Lower leg skin (tissue), 3 donors: Measurements from ENCODE around the gene BIN1.

Experiments
- POLR2A ChIP-seq, 2 donors: fragments of 450-650 bp; IDR thresholded peaks; one replicate each; pipeline ENCODE4 v1.6.1; 2016 to 2017; ENCODE audit warnings: antibody characterized with exemption in 2 of 2, mild to moderate bottlenecking in 1 of 2, moderate library complexity in 1 of 2
- TF ChIP-seq, protein P1 (sequence below), 3 donors: fragments of 450-650 bp; IDR thresholded peaks; one replicate each; pipeline ENCODE4 v1.5.1; 2016; ENCODE audit warnings: antibody characterized with exemption in 3 of 3, mild to moderate bottlenecking in 3 of 3, moderate library complexity in 2 of 3

DNA sequence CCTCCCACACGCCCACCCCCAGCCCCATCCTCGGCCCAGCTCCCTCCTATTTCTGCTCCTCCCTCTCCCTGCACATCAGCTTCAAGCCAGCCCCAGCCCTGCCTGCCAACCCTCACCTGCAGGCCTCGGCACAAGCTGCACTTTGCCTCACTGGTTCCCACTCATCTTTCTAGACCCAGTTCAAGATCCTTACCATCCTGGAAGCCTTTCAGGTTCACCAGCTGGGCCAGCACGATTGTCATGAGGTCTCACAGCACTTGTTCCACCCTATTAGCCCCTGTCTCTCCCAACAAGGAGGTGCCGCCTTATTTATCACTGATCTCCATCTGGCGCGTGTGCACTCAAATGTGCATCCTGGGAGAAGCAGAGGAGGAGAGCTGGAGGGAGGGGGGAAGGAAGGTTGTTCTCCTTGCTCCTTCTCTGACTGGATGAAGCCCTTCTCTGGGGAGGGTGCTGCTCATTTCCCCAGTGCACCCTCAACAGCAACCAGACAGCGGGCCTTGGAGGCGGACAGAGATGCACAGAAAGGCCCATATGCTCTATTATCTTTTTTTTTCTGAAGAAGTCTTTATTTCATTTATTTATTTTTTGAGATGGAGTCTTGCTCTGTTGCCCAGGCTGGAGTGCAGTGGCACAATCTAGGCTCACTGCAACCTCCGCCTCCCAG lies 15.5 kb upstream of the BIN1 start:
- no peak for TF ChIP-seq POLR2A (IDR thresholded peaks at IDR 0.05)
- TF ChIP-seq, protein P1, sequence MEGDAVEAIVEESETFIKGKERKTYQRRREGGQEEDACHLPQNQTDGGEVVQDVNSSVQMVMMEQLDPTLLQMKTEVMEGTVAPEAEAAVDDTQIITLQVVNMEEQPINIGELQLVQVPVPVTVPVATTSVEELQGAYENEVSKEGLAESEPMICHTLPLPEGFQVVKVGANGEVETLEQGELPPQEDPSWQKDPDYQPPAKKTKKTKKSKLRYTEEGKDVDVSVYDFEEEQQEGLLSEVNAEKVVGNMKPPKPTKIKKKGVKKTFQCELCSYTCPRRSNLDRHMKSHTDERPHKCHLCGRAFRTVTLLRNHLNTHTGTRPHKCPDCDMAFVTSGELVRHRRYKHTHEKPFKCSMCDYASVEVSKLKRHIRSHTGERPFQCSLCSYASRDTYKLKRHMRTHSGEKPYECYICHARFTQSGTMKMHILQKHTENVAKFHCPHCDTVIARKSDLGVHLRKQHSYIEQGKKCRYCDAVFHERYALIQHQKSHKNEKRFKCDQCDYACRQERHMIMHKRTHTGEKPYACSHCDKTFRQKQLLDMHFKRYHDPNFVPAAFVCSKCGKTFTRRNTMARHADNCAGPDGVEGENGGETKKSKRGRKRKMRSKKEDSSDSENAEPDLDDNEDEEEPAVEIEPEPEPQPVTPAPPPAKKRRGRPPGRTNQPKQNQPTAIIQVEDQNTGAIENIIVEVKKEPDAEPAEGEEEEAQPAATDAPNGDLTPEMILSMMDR (IDR thresholded peaks at IDR 0.05), result no peak
